IMR-90 (cell line): Measurements from ENCODE around the gene SBK3. TPM values are rescaled to one million over a fixed set of nuclear protein-coding genes. Genes with fewer than 3 reads are reported as not detected.

Experiments used
- CHD1 ChIP-seq: IDR thresholded peaks from 2 replicates; pipeline ENCODE4 v1.6.1; 2012; ENCODE audit warnings: low read depth, low read length, improper control_type of control experiment
- CTCF ChIP-seq: conservative IDR thresholded peaks from 2 replicates; pipeline ENCODE4 v1.5.1; 2012; ENCODE audit warnings: mild to moderate bottlenecking, low read depth, low read length, improper control_type of control experiment
- polyA plus RNA-seq, 3 experiments: library from polyadenylated mRNA; depleted of rRNA; stranded (reverse); fragments of >200 nt; gene quantifications; 2 replicates each; pipeline ENCODE4 v1.2.3, GENCODE V29; 2012; ENCODE audit warnings: low replicate concordance in 1 of 3
- total RNA-seq: library from RNA; depleted of rRNA; stranded (reverse); fragments of >200 nt; gene quantifications from 2 replicates; pipeline ENCODE4 v1.2.3, GENCODE V29; 2012

The SBK3 gene
- total and polyA plus RNA-seq, 2 of the 4 experiments (the other 2 are of a cell fraction): 0.05 to 0.18 TPM

- TF ChIP-seq CTCF (no peak), CHD1 (no peak)
These were observed 25.7 kb downstream of the SBK3 start (continued) for GRCh38 chr19:55519451-55520311.
